22Rv1 (cell line): ENCODE data around the gene COL1A1.

Experiments used
- ZFX ChIP-seq: fragments of 450-650 bp; IDR thresholded peaks from 2 replicates; pipeline ENCODE4 v1.6.1; 2017; ENCODE audit warnings: antibody characterized with exemption, borderline replicate concordance
- TF ChIP-seq, protein P1 (sequence below): fragments of 450-650 bp; IDR thresholded peaks from 2 replicates; pipeline ENCODE4 v1.5.1; 2017; ENCODE audit warnings: mild to moderate bottlenecking

DNA sequence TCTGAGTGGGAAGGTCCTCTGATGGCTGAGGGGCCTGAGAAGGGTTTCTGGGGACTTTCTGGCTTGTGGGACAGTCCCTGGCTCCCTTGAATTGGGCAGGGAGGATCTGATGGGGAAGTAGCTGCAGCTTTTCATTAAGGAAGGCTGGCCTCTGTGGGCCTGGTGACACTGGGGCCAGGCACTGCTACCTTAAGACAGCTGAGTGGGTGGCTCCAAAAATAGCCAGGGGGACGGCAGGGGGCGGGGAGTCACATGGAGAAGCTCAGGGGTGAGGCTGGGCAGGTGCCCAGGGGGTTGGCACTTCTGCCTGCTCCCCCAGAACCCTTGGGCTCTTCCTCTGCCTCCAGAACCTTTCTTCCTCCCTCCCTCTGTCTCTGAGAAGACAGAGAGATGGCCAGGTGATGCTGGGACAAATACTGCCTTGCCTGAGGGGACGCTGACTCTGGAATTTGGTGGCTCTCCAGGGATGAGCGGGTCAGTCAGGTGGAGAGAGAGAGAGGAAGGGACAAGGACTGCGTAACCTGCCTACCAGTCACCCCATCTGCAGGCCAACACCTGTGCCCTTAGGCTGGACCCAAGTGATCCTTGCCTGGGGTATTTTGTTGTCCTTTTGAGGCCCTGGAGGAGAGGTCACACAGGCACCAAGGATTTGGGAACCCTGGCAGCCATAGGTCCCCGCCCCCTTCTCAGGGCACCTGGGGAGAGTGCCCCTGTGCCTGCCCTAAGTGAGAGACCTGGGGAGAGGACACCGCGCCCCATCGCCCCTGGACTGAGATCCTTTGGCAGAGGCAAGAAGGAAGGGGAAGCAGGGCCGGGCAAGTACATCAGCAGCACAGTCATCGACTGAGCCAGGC is 37.4 kb downstream of the COL1A1 start:
- TF ChIP-seq, protein P1, sequence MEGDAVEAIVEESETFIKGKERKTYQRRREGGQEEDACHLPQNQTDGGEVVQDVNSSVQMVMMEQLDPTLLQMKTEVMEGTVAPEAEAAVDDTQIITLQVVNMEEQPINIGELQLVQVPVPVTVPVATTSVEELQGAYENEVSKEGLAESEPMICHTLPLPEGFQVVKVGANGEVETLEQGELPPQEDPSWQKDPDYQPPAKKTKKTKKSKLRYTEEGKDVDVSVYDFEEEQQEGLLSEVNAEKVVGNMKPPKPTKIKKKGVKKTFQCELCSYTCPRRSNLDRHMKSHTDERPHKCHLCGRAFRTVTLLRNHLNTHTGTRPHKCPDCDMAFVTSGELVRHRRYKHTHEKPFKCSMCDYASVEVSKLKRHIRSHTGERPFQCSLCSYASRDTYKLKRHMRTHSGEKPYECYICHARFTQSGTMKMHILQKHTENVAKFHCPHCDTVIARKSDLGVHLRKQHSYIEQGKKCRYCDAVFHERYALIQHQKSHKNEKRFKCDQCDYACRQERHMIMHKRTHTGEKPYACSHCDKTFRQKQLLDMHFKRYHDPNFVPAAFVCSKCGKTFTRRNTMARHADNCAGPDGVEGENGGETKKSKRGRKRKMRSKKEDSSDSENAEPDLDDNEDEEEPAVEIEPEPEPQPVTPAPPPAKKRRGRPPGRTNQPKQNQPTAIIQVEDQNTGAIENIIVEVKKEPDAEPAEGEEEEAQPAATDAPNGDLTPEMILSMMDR: no peak
- TF ChIP-seq ZFX: no peak
